EH (cell line): ENCODE data around the gene LSM2.
"Not testable (repeated sequence)": the region's sequence is repeated elsewhere in the genome, so short reads cannot be mapped to it uniquely, and the experiment has no call there.

Experiments
- DNase-seq: peaks from one replicate; pipeline ENCODE4 v3.0.0-alpha.2; 2015; ENCODE audit warnings: low read depth

The LSM2 gene

GRCh38 chr6:31797588-31797987 lies 9.2 kb downstream of the LSM2 start:
- DNase-seq: no peak

GRCh38 chr6:31796993-31797385 lies 9.8 kb downstream of the LSM2 start:
- no peak for DNase-seq

- DNase-seq: peak; percentile 93
Measured at GRCh38 chr6:31795616-31796298, 11.0 kb downstream of the LSM2 start, which contains the start of gene VARS1. VARS1 (minus strand) TSS chr6:31795752; CDS start chr6:31795217, 535 bp downstream.

- DNase-seq: no peak
Measured at GRCh38 chr6:31794866-31795615, 11.7 kb downstream of the LSM2 start.

GRCh38 chr6:31794294-31794865 lies 12.4 kb downstream of the LSM2 start:
- DNase-seq: peak; percentile 53

- not testable (repeated sequence) for DNase-seq
Measured at GRCh38 chr6:31793927-31794245, 12.9 kb downstream of the LSM2 start.

- DNase-seq: peak; percentile 29
Measured at GRCh38 chr6:31792761-31793171, 14.0 kb downstream of the LSM2 start.

GRCh38 chr6:31792090-31792374 lies 14.7 kb downstream of the LSM2 start:
- DNase-seq: no peak

- DNase-seq: peak; percentile 63
Measured at GRCh38 chr6:31791324-31792089, 15.3 kb downstream of the LSM2 start.

GRCh38 chr6:31785475-31785874 lies 21.3 kb downstream of the LSM2 start:
- DNase-seq: no peak

- DNase-seq: no peak
Measured at GRCh38 chr6:31784098-31784925, 22.5 kb downstream of the LSM2 start.

GRCh38 chr6:31782126-31782855 lies 24.5 kb downstream of the LSM2 start:
- DNase-seq: no peak

GRCh38 chr6:31781244-31782125 lies 25.3 kb downstream of the LSM2 start:
- no peak for DNase-seq

- DNase-seq: no peak
Measured at GRCh38 chr6:31780507-31781243, 26.1 kb downstream of the LSM2 start.

- no peak for DNase-seq
Measured at GRCh38 chr6:31779908-31780307, 26.9 kb downstream of the LSM2 start.

- DNase-seq: no peak
Measured at GRCh38 chr6:31778999-31779885, 27.5 kb downstream of the LSM2 start.

- no peak for DNase-seq
Measured at GRCh38 chr6:31778193-31778592, 28.6 kb downstream of the LSM2 start.

GRCh38 chr6:31777667-31778050 lies 29.1 kb downstream of the LSM2 start:
- no peak for DNase-seq
